HG02943 (cell line): Measurements from ENCODE around the gene ZEB2.

ENCODE experiments used
- ATAC-seq: cut with Tn5 transposase; IDR thresholded peaks from one replicate; pipeline ENCODE4 v1.9.1; 2021; ENCODE audit warnings: mild to moderate bottlenecking, low read depth, moderate library complexity; ENCODE audit not compliant: unreplicated experiment

The ZEB2 gene

GRCh38 chr2:144515099-144515695 lies 4.7 kb downstream of the ZEB2 start:
- no peak for ATAC-seq

GRCh38 chr2:144514616-144515091 lies 5.3 kb downstream of the ZEB2 start:
- no peak for ATAC-seq

- no peak for ATAC-seq
These were observed 6.4 kb downstream of the ZEB2 start for GRCh38 chr2:144513388-144514101.

GRCh38 chr2:144512891-144513351 lies 7.0 kb downstream of the ZEB2 start:
- ATAC-seq = no peak

- no peak for ATAC-seq
These were observed 7.4 kb downstream of the ZEB2 start for GRCh38 chr2:144512470-144512869.

GRCh38 chr2:144511937-144512336 lies 8.0 kb downstream of the ZEB2 start:
- ATAC-seq = no peak

- no peak for ATAC-seq
These were observed 8.6 kb downstream of the ZEB2 start for GRCh38 chr2:144511226-144511810.

- peak; percentile 56 for ATAC-seq
These were observed 9.5 kb downstream of the ZEB2 start for GRCh38 chr2:144510294-144510991.

GRCh38 chr2:144509879-144510221 lies 10.1 kb downstream of the ZEB2 start:
- no peak for ATAC-seq

GRCh38 chr2:144509001-144509878 lies 10.7 kb downstream of the ZEB2 start:
- no peak for ATAC-seq

- ATAC-seq = no peak
These were observed 11.6 kb downstream of the ZEB2 start for GRCh38 chr2:144508172-144508851.

- ATAC-seq = no peak
These were observed 12.3 kb downstream of the ZEB2 start for GRCh38 chr2:144507441-144508171.

GRCh38 chr2:144505245-144505831 lies 14.6 kb downstream of the ZEB2 start:
- ATAC-seq = no peak

GRCh38 chr2:144504218-144504641 lies 15.7 kb downstream of the ZEB2 start:
- ATAC-seq = no peak

- no peak for ATAC-seq
These were observed 16.7 kb downstream of the ZEB2 start for GRCh38 chr2:144503242-144503641.

GRCh38 chr2:144502369-144502768 lies 17.6 kb downstream of the ZEB2 start:
- ATAC-seq = no peak

GRCh38 chr2:144501627-144502026 lies 18.3 kb downstream of the ZEB2 start:
- no peak for ATAC-seq

- ATAC-seq = no peak
These were observed 18.8 kb downstream of the ZEB2 start for GRCh38 chr2:144501118-144501517.

- no peak for ATAC-seq
These were observed 19.4 kb downstream of the ZEB2 start for GRCh38 chr2:144500563-144500962.
